Tibial nerve (tissue), 4 donors: ENCODE measurements around the gene DPCD. TPM values are rescaled to one million over a fixed set of nuclear protein-coding genes. Genes with fewer than 3 reads are reported as not detected.

Experiments
- DNase-seq, 2 donors: peaks; one replicate each; pipeline ENCODE4 v3.0.0-alpha.2; 2019; ENCODE audit warnings: low spot score in 2 of 2
- H3K27ac ChIP-seq, 4 donors: fragments of 200-600 bp; sonication (generic) in 3 of 4; one replicate each; pipeline ENCODE4 v1.5.1; 2017 to 2019; ENCODE audit warnings: mild to moderate bottlenecking in 1 of 4
- H3K27me3 ChIP-seq, 2 donors: fragments of 200-600 bp; sonication (generic) in 1 of 2; one replicate each; pipeline versions ENCODE4 v1.5.1 to v1.6.0; 2017 to 2019
- H3K36me3 ChIP-seq, 3 donors: fragments of 200-600 bp; sonication (generic); one replicate each; pipeline ENCODE4 v1.5.1; 2018 to 2019
- H3K4me1 ChIP-seq, 4 donors: fragments of 200-600 bp; sonication (generic) in 3 of 4; one replicate each; pipeline ENCODE4 v1.5.1; 2017 to 2019
- H3K4me3 ChIP-seq, 4 donors: fragments of 200-600 bp; sonication (generic) in 3 of 4; one replicate each; pipeline ENCODE4 v1.5.1; 2017 to 2019; ENCODE audit warnings: mild to moderate bottlenecking in 1 of 4, moderate library complexity in 1 of 4
- H3K9me3 ChIP-seq, 4 donors: fragments of 200-600 bp; sonication (generic) in 3 of 4; one replicate each; pipeline ENCODE4 v1.5.1; 2017 to 2019
- EP300 ChIP-seq, 2 donors: sonication (generic); formaldehyde crosslinking; IDR thresholded peaks; one replicate each; pipeline ENCODE4 v1.6.1; 2017; ENCODE audit warnings: antibody characterized with exemption in 2 of 2, mild to moderate bottlenecking in 1 of 2
- POLR2A ChIP-seq, 2 donors: fragments of 450-650 bp; IDR thresholded peaks; one replicate each; pipeline ENCODE4 v1.6.1; 2017; ENCODE audit warnings: antibody characterized with exemption in 2 of 2, mild to moderate bottlenecking in 2 of 2, moderate library complexity in 2 of 2
- WGBS, 2 donors: methylation state at CpG; one replicate each; pipeline ENCODE4 v1.1.5; 2018; 5-methylcytosine and 5-hydroxymethylcytosine counted together
- total RNA-seq, 4 donors: library from RNA; depleted of rRNA; stranded (reverse); fragments of >200 nt; gene quantifications; one replicate each; pipeline ENCODE4 v1.1.0, GENCODE V29; 2016
- TF ChIP-seq, protein P1 (sequence below), 5 experiments: fragments of 200-600 bp in 3 of 5; fragments of 450-650 bp in 2 of 5; sonication (generic) in 3 of 5; IDR thresholded peaks; one replicate each; pipeline ENCODE4 v1.5.1; 2016 to 2019; ENCODE audit warnings: antibody characterized with exemption in 5 of 5, mild to moderate bottlenecking in 3 of 5, moderate library complexity in 2 of 5

The DPCD gene
- total RNA-seq, 4 donors from 2014 or later = 6.0 to 28.5 (median 16.3) TPM

DNA sequence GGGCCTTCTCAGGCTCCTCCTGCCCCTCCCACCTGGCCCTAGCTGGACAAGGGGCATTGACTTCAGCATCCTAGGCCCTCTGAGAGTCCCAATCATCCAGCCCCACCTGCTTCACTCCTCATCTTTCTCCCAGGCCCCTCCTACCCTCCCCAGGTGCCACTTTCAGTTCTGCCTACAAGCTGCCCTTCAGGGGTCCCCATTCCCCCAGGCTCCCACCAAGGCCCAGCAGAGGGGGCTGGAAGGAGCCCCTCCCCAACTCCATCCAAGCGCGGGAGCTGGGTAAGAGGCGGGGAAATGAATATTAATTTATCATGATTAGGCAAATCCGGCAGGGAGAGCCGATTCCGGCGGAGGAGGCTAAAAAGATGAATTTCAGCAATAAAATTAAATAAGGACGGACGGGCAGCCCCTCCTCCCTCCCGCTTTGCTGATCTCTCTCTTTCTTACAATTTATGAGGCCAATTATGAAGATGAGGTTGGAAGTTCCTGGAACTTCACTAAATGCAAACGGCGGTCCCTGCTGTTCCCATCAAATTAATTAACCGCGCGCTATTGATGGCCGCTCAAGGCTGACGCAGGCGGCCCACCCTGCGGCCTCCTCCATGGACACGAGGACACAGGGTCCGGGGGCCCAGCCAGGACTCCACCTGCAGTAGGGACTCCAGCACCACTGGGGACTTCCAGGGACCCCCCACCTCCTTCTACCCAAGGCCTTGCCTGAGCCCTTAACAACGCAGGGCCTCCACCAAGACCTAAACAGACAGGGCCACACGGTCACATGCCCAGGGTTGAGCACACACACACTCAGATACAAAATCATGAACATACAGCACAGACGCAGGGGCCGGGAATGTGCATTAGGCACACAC, 14.0 kb upstream of the DPCD start:
- Histone ChIP-seq H3K9me3 (peaks cover 0 to 16% (median 2%) of the 10 kb centered on the region in 4 donors), H3K36me3 (peaks cover 0 to 43% (median 3%) of the 10 kb centered on the region in 3 donors), H3K27ac (no peak overlapping the region), H3K4me1 (peaks cover 0 to 20% (median 10%) of the 10 kb centered on the region in 4 donors), H3K27me3 (peaks cover 4 to 10% of the 10 kb centered on the region in 2 donors), H3K4me3 (no peak overlapping the region)
- TF ChIP-seq, protein P1, sequence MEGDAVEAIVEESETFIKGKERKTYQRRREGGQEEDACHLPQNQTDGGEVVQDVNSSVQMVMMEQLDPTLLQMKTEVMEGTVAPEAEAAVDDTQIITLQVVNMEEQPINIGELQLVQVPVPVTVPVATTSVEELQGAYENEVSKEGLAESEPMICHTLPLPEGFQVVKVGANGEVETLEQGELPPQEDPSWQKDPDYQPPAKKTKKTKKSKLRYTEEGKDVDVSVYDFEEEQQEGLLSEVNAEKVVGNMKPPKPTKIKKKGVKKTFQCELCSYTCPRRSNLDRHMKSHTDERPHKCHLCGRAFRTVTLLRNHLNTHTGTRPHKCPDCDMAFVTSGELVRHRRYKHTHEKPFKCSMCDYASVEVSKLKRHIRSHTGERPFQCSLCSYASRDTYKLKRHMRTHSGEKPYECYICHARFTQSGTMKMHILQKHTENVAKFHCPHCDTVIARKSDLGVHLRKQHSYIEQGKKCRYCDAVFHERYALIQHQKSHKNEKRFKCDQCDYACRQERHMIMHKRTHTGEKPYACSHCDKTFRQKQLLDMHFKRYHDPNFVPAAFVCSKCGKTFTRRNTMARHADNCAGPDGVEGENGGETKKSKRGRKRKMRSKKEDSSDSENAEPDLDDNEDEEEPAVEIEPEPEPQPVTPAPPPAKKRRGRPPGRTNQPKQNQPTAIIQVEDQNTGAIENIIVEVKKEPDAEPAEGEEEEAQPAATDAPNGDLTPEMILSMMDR (IDR thresholded peaks at IDR 0.05) = no peak
- TF ChIP-seq EP300 (IDR thresholded peaks at IDR 0.05) = no peak
- TF ChIP-seq POLR2A (IDR thresholded peaks at IDR 0.05) = no peak
- WGBS, 2 donors = 71 to 80% methylated on average over 23 to 24 of the region's 25 CpGs
- DNase-seq = no peak

DNA sequence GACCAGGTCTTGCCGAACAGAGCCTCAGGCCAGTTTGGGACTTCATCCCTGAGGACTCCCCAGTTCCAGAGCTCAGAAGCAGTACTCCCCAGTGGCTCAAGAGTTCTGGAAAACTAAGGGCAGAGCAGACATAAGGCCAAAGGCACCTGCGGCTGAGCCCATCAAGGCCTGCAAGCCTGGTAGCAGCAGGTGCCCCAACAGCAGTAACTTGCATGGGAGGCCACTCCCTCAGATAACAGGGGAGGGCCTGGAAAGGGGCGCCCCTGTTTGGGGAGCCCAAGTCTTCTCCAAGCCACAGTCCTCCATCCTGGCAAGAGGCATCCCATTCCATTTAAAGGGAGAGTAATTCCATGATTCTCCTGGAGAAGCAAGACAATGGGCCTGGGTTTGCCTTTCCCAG, 13.0 kb upstream of the DPCD start:
- TF ChIP-seq, protein P1 (IDR thresholded peaks at IDR 0.05) = no peak
- TF ChIP-seq EP300 (IDR thresholded peaks at IDR 0.05) (no peak), POLR2A (IDR thresholded peaks at IDR 0.05) (no peak)
- 75 to 83% methylated on average over 2 of the region's 3 CpGs for WGBS, 2 donors
- Histone ChIP-seq H3K27me3 (peaks cover 0 to 2% of the 10 kb centered on the region in 2 donors), H3K4me3 (no peak overlapping the region), H3K9me3 (peaks cover 0 to 16% (median 2%) of the 10 kb centered on the region in 4 donors), H3K36me3 (peaks cover 0 to 52% (median 8%) of the 10 kb centered on the region in 3 donors), H3K4me1 (peaks cover 0 to 11% (median 5%) of the 10 kb centered on the region in 4 donors), H3K27ac (no peak overlapping the region)
- no peak for DNase-seq

DNA sequence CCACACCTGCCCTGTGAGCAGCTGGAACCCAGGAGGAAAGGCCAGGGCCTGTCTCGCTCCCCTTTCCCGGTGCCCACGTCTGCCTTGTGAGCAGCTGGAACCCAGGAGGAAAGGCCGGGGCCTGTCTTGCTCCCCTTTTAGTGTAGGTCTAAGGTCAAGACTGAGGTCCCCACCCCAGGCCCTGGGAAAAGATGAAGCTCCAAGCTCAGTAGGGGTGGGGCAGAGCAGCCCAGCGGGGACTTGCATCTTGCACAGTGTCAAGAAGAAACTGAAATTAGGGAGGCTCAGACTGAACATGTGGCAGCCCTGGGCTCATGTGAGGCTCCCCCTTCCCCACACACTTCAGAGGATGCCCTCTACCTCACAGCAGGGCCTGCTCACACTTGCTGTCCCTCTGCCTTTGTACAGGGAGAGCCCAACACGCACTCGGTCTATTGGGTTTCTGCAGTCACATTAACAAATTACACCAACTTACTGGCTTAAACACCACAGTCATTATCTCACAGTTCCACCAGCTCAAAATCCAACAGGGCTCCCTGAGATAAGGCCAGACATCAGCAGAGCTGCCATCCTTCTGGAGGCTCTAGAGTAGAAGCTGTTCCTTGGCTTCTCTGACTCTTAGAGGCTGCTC, 12.4 kb upstream of the DPCD start:
- no peaks in the 10 kb centered on the region for H3K27me3 ChIP-seq
- H3K4me1 ChIP-seq = peaks cover 0 to 5% (median under 1%) of the 10 kb centered on the region in 4 donors
- peaks cover 0 to 16% (median 2%) of the 10 kb centered on the region in 4 donors for H3K9me3 ChIP-seq
- peaks cover 0 to 58% (median 8%) of the 10 kb centered on the region in 3 donors for H3K36me3 ChIP-seq
- WGBS, 2 donors = 77 to 83% methylated on average over 7 of the region's 7 CpGs
- DNase-seq = no peak
- no peak overlapping the region for H3K27ac ChIP-seq
- no peak overlapping the region for H3K4me3 ChIP-seq
- TF ChIP-seq EP300 (IDR thresholded peaks at IDR 0.05) (no peak), POLR2A (IDR thresholded peaks at IDR 0.05) (no peak)
- TF ChIP-seq, protein P1 (IDR thresholded peaks at IDR 0.05) = no peak

DNA sequence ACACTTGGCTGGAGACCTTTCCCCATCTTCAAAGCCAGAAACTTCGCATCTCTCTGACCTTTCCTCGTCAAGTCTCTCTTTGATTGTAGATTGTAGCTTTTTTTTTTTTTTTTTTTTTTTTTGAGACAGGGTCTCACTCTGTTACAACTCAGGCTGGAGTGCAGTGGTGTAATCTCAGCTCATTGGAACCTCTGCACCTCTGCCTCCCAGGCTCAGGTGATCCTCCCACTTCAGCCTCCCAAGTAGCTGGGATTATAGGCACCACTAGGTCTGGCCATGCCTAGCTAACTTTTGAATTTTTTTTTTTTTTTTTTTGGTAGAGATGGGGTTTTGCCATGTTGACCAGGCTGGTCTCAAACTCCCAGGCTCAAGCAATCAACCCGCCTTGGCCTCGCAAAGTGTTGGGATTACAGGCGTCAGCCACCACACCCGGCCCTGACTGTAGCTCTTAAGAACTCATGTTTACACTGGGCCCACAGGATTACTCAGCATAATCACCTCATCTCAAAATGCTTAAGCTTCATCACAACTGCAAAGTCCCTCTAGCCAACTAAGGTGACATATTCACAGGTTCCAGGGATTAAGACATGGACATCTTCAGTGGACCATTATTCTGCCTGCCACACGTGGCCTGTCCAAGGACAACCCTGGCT, 11.8 kb upstream of the DPCD start:
- no peaks in the 10 kb centered on the region for H3K4me1 ChIP-seq
- no peak for TF ChIP-seq EP300 (IDR thresholded peaks at IDR 0.05)
- TF ChIP-seq POLR2A (IDR thresholded peaks at IDR 0.05) = no peak
- TF ChIP-seq, protein P1 (IDR thresholded peaks at IDR 0.05) = no peak
- no peak for DNase-seq
- H3K27ac ChIP-seq = no peak overlapping the region
- H3K4me3 ChIP-seq = no peak overlapping the region
- H3K36me3 ChIP-seq = peaks cover 0 to 65% (median 8%) of the 10 kb centered on the region in 3 donors
- peaks cover 0 to 16% (median 2%) of the 10 kb centered on the region in 4 donors for H3K9me3 ChIP-seq
- no peaks in the 10 kb centered on the region for H3K27me3 ChIP-seq
- WGBS, 2 donors = 86 to 92% methylated on average over 7 of the region's 7 CpGs
